ENCODE measurements around the gene ANK2. TPM values are rescaled to one million over a fixed set of nuclear protein-coding genes. Genes with fewer than 3 reads are reported as not detected.

ANK2 gene
- total RNA-seq, 1 donor from 2014 or later: 9.4 TPM

DNA sequence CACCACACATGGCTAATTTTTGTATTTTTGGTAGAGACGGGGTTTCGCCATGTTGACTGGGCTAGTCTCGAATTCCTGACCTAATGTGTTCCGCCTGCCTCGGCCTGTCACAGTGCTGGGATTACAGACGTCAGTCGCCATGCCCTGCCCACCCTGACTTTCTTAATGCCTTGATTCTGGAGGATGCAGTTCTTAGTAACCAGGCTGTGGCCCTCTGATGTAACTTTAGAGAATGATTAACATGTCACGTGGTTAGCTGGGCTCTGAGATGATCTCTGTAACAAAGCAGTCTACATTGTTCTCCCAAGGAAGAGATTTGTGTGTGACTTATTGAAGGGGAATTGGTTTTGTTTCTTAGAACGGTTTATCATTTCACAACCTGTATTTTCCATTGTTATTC, 30.6 kb downstream of the ANK2 start:
- no peak for DNase-seq (ENCODE audit: low spot score in 2 of 2)
- TF ChIP-seq CTCF (IDR thresholded peaks at IDR 0.05): no peak
- Histone ChIP-seq H3K27ac (no peak overlapping the region), H3K36me3 (no peaks in the 10 kb centered on the region), H3K27me3 (no peaks in the 10 kb centered on the region), H3K4me3 (no peak overlapping the region), H3K9me3 (no peaks in the 10 kb centered on the region), H3K4me1 (no peaks in the 10 kb centered on the region)
- intact Hi-C loops (cut with DNase I): no loop called here

DNA sequence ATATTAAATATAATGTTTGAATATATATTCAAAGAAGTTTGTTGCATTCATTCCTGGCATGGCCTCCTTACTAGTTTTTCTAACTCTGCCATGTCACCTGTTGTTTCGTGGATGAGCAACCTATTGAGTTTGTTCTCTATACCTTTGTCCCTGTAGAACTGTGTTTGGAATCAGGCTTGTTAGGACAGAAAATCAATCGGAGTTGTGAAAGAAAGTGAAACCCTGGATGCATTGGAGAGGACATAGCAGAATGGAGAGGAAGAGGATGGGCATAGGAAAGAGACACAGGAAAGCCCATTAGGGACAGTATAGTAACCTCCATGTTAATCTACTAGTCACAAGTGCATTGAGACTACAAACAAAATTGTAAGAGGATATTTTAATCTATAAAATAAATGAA, 31.2 kb downstream of the ANK2 start:
- no peak overlapping the region for H3K4me3 ChIP-seq
- intact Hi-C loops (cut with DNase I): no loop called here
- H3K36me3 ChIP-seq: no peaks in the 10 kb centered on the region
- H3K27ac ChIP-seq: no peak overlapping the region
- TF ChIP-seq CTCF (IDR thresholded peaks at IDR 0.05): no peak
- no peak for DNase-seq (ENCODE audit: low spot score in 2 of 2)
- no peaks in the 10 kb centered on the region for H3K4me1 ChIP-seq
- no peaks in the 10 kb centered on the region for H3K27me3 ChIP-seq
- H3K9me3 ChIP-seq: no peaks in the 10 kb centered on the region

DNA sequence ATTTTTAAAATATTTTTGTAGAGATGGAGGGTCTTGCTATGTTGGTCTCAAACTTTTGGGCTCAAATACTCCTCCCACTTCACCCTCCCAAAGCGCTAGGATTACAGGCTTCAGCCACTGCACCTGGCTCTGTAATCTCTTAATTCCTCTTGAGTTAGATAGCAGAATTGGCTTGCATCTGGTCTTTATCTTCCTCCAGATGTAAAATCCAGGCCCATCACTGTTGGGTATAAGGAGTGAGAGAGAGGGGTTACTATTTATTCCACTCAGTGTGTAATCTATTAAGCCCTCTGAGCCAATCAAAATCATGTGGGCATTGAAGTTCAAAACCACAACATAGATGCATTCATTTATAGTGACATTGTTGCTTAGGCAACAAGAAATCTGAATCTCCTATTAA, 33.9 kb downstream of the ANK2 start:
- no peak for DNase-seq (ENCODE audit: low spot score in 2 of 2)
- H3K27ac ChIP-seq: no peak overlapping the region
- H3K4me3 ChIP-seq: no peak overlapping the region
- no peaks in the 10 kb centered on the region for H3K27me3 ChIP-seq
- H3K36me3 ChIP-seq: no peaks in the 10 kb centered on the region
- no peak for TF ChIP-seq CTCF (IDR thresholded peaks at IDR 0.05)
- H3K4me1 ChIP-seq: no peaks in the 10 kb centered on the region
- no peaks in the 10 kb centered on the region for H3K9me3 ChIP-seq
- intact Hi-C loops (cut with DNase I): no loop called here

DNA sequence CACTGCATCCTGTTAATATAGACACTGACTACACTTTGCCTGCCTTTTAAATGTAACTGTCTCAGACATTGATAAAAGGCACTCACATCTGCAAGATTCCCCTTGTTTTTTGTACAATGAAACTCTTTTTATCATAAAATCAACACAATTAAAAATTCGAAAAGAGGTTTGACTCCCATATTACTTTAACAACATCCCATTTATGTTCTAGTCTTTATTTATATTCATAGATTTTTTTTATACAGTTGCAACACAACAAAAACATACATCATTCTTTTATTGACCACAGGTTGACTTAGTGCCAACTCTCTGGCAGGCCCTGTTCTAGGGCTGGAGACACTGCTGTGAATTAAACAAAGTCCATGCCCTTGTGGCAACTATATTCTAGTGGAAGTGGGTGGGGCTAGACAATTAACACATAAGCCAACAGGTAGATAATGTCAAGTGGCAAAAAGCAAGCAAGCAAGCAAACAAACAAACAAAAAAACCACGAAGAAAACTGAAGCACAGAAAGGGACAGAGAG, 36.8 kb downstream of the ANK2 start:
- H3K4me1 ChIP-seq: no peaks in the 10 kb centered on the region
- H3K27ac ChIP-seq: no peak overlapping the region
- intact Hi-C loops (cut with DNase I): no loop called here
- H3K27me3 ChIP-seq: no peaks in the 10 kb centered on the region
- DNase-seq (ENCODE audit: low spot score in 2 of 2): no peak
- no peaks in the 10 kb centered on the region for H3K9me3 ChIP-seq
- H3K36me3 ChIP-seq: no peaks in the 10 kb centered on the region
- TF ChIP-seq CTCF (IDR thresholded peaks at IDR 0.05): no peak
- H3K4me3 ChIP-seq: no peak overlapping the region

GRCh38 chr4:113088050-113088449, 38.6 kb downstream of the ANK2 start:
- H3K36me3 ChIP-seq: no peaks in the 10 kb centered on the region
- H3K27ac ChIP-seq: no peak overlapping the region
- no peak overlapping the region for H3K4me3 ChIP-seq
- H3K4me1 ChIP-seq: no peaks in the 10 kb centered on the region
- intact Hi-C loops (cut with DNase I): no loop called here
- TF ChIP-seq CTCF (IDR thresholded peaks at IDR 0.05): no peak
- no peaks in the 10 kb centered on the region for H3K9me3 ChIP-seq
- no peak for DNase-seq (ENCODE audit: low spot score in 2 of 2)
- no peaks in the 10 kb centered on the region for H3K27me3 ChIP-seq

DNA sequence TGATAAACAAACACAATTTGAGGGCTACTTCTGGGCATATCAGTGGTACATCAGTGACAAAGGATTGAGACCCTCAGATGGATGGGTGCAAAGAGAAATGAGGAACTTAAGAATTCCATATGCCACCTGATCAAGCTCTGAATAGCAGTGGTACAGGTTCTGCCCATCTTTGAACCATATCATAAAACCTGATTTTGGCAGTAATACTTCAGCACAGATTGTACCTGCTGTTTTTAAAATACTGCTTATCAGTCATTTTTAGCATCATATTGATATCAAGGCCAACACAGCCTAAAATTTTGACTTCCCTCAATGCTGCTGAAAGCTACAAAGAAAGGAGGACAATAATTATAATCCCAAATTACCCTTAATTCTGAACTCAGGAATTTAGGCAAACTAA, 41.5 kb downstream of the ANK2 start:
- Histone ChIP-seq H3K9me3 (no peaks in the 10 kb centered on the region), H3K27me3 (no peaks in the 10 kb centered on the region), H3K4me1 (no peaks in the 10 kb centered on the region), H3K4me3 (no peak overlapping the region), H3K36me3 (no peaks in the 10 kb centered on the region), H3K27ac (no peak overlapping the region)
- intact Hi-C loops (cut with DNase I): no loop called here
- TF ChIP-seq CTCF (IDR thresholded peaks at IDR 0.05): no peak
- DNase-seq (ENCODE audit: low spot score in 2 of 2): no peak
